ENCODE measurements around the gene PRKN.

The PRKN gene

DNA sequence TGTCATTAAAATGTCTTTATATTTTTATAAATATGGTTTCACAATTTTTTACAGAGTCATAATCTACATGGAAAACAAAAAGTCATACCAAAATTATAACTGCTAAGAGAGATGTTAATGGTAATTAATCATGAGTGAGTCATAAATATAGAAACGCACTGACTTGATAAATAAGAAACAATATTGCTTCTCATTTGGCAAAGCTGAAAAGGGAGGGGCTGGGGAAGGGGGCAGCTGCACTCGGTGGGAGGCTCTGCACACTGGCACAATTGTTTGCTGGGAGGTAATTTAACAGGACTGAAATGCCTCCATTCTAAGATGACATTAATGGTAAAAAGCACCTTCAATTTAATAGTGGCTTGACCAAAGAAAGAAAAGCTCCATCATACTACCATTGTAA, 1320.5 kb downstream of the PRKN start:
- Histone ChIP-seq H4K20me1 (ENCODE audit: insufficient read depth, low read length) (no peaks in the 10 kb centered on the region), H3K9me2 (ENCODE audit: low read depth, low read length) (no peaks in the 10 kb centered on the region), H3F3A (ENCODE audit: insufficient read depth, low read length) (no peaks in the 10 kb centered on the region), H3K4me1 (ENCODE audit: insufficient read depth, low read length, severe bottlenecking) (no peaks in the 10 kb centered on the region), H3K9me3 (ENCODE audit: low read length) (no peaks in the 10 kb centered on the region), H2AFZ (ENCODE audit: low read length) (no peak overlapping the region), H3K79me2 (ENCODE audit: insufficient read depth, low read length) (no peaks in the 10 kb centered on the region), H3K4me3 (ENCODE audit: low read depth, low read length, poor library complexity, severe bottlenecking) (no peak overlapping the region), H3K4me2 (ENCODE audit: low read length) (no peak overlapping the region), H3K9ac (ENCODE audit: low read length) (no peak overlapping the region), H3K27ac (ENCODE audit: low read depth, low read length, poor library complexity, severe bottlenecking) (no peak overlapping the region), H3K27me3 (ENCODE audit: insufficient read depth, low read length) (no peaks in the 10 kb centered on the region), H3K36me3 (ENCODE audit: insufficient read depth, low read length) (no peaks in the 10 kb centered on the region)
- TF ChIP-seq EZH2 (IDR thresholded peaks at IDR 0.05; ENCODE audit: borderline replicate concordance, low read length), result no peak
- TF ChIP-seq, protein P1, sequence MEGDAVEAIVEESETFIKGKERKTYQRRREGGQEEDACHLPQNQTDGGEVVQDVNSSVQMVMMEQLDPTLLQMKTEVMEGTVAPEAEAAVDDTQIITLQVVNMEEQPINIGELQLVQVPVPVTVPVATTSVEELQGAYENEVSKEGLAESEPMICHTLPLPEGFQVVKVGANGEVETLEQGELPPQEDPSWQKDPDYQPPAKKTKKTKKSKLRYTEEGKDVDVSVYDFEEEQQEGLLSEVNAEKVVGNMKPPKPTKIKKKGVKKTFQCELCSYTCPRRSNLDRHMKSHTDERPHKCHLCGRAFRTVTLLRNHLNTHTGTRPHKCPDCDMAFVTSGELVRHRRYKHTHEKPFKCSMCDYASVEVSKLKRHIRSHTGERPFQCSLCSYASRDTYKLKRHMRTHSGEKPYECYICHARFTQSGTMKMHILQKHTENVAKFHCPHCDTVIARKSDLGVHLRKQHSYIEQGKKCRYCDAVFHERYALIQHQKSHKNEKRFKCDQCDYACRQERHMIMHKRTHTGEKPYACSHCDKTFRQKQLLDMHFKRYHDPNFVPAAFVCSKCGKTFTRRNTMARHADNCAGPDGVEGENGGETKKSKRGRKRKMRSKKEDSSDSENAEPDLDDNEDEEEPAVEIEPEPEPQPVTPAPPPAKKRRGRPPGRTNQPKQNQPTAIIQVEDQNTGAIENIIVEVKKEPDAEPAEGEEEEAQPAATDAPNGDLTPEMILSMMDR (IDR thresholded peaks at IDR 0.05; ENCODE audit: low read length), result no peak

- Histone ChIP-seq H2AFZ (ENCODE audit: low read length) (no peak overlapping the region), H3K4me1 (ENCODE audit: insufficient read depth, low read length, severe bottlenecking) (no peaks in the 10 kb centered on the region)
- no peak for TF ChIP-seq EZH2 (IDR thresholded peaks at IDR 0.05; ENCODE audit: borderline replicate concordance, low read length)
- TF ChIP-seq, protein P1 (IDR thresholded peaks at IDR 0.05; ENCODE audit: low read length), result no peak
Measured at GRCh38 chr6:161406646-161407045, 1320.9 kb downstream of the PRKN start.

GRCh38 chr6:161405418-161405817, 1322.1 kb downstream of the PRKN start:
- H3F3A ChIP-seq (ENCODE audit: insufficient read depth, low read length), result no peaks in the 10 kb centered on the region
- no peak overlapping the region for H3K4me3 ChIP-seq (ENCODE audit: low read depth, low read length, poor library complexity, severe bottlenecking)
- H2AFZ ChIP-seq (ENCODE audit: low read length), result no peak overlapping the region
- H3K79me2 ChIP-seq (ENCODE audit: insufficient read depth, low read length), result no peaks in the 10 kb centered on the region
- H3K9me3 ChIP-seq (ENCODE audit: low read length), result no peaks in the 10 kb centered on the region
- no peak for TF ChIP-seq EZH2 (IDR thresholded peaks at IDR 0.05; ENCODE audit: borderline replicate concordance, low read length)
- H3K9me2 ChIP-seq (ENCODE audit: low read depth, low read length), result no peaks in the 10 kb centered on the region
- no peak overlapping the region for H3K9ac ChIP-seq (ENCODE audit: low read length)
- no peak overlapping the region for H3K27ac ChIP-seq (ENCODE audit: low read depth, low read length, poor library complexity, severe bottlenecking)
- H3K36me3 ChIP-seq (ENCODE audit: insufficient read depth, low read length), result no peaks in the 10 kb centered on the region
- H3K4me1 ChIP-seq (ENCODE audit: insufficient read depth, low read length, severe bottlenecking), result no peaks in the 10 kb centered on the region
- H4K20me1 ChIP-seq (ENCODE audit: insufficient read depth, low read length), result no peaks in the 10 kb centered on the region
- no peaks in the 10 kb centered on the region for H3K27me3 ChIP-seq (ENCODE audit: insufficient read depth, low read length)
- no peak overlapping the region for H3K4me2 ChIP-seq (ENCODE audit: low read length)

More at GRCh38 chr6:161406646-161407045, 1320.9 kb downstream of the PRKN start:
- Histone ChIP-seq H3K4me3 (ENCODE audit: low read depth, low read length, poor library complexity, severe bottlenecking) (no peak overlapping the region), H3K79me2 (ENCODE audit: insufficient read depth, low read length) (no peaks in the 10 kb centered on the region), H3F3A (ENCODE audit: insufficient read depth, low read length) (no peaks in the 10 kb centered on the region), H3K27me3 (ENCODE audit: insufficient read depth, low read length) (no peaks in the 10 kb centered on the region), H3K9me2 (ENCODE audit: low read depth, low read length) (no peaks in the 10 kb centered on the region), H3K27ac (ENCODE audit: low read depth, low read length, poor library complexity, severe bottlenecking) (no peak overlapping the region), H4K20me1 (ENCODE audit: insufficient read depth, low read length) (no peaks in the 10 kb centered on the region), H3K9ac (ENCODE audit: low read length) (no peak overlapping the region), H3K9me3 (ENCODE audit: low read length) (no peaks in the 10 kb centered on the region), H3K36me3 (ENCODE audit: insufficient read depth, low read length) (no peaks in the 10 kb centered on the region), H3K4me2 (ENCODE audit: low read length) (no peak overlapping the region)

DNA sequence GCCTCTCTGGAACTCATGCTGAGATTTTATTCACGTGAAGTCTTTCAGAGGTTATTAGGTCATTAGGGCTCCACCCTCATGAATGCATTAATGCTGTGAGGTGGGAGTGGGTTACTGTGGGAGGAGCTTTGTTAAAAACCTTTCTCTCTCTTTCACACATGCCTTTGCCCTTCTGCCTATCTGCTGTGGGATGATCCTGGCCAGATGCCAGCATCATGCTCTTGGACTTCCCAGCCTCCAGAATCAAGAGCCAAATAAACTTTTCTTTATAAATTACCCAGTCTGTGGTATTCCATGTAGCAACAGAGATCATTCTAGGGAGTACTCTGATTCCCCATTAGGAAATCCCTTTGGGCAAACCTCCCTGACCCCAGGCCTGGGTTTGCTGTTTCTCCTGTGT, 1323.8 kb downstream of the PRKN start:
- no peak overlapping the region for H3K4me3 ChIP-seq (ENCODE audit: low read depth, low read length, poor library complexity, severe bottlenecking)

More for the DNA sequence above, 1323.8 kb downstream of the PRKN start:
- no peaks in the 10 kb centered on the region for H3K79me2 ChIP-seq (ENCODE audit: insufficient read depth, low read length)
- no peaks in the 10 kb centered on the region for H3K36me3 ChIP-seq (ENCODE audit: insufficient read depth, low read length)
- H3K9ac ChIP-seq (ENCODE audit: low read length), result no peak overlapping the region
- H3K9me2 ChIP-seq (ENCODE audit: low read depth, low read length), result no peaks in the 10 kb centered on the region
- H3K9me3 ChIP-seq (ENCODE audit: low read length), result no peaks in the 10 kb centered on the region
- H3K4me1 ChIP-seq (ENCODE audit: insufficient read depth, low read length, severe bottlenecking), result no peaks in the 10 kb centered on the region
- no peak for TF ChIP-seq EZH2 (IDR thresholded peaks at IDR 0.05; ENCODE audit: borderline replicate concordance, low read length)
- TF ChIP-seq, protein P1 (IDR thresholded peaks at IDR 0.05; ENCODE audit: low read length), result no peak
- no peaks in the 10 kb centered on the region for H3F3A ChIP-seq (ENCODE audit: insufficient read depth, low read length)
- no peak overlapping the region for H3K27ac ChIP-seq (ENCODE audit: low read depth, low read length, poor library complexity, severe bottlenecking)
- H4K20me1 ChIP-seq (ENCODE audit: insufficient read depth, low read length), result no peaks in the 10 kb centered on the region
- H2AFZ ChIP-seq (ENCODE audit: low read length), result no peak overlapping the region
- H3K27me3 ChIP-seq (ENCODE audit: insufficient read depth, low read length), result no peaks in the 10 kb centered on the region
- H3K4me2 ChIP-seq (ENCODE audit: low read length), result no peak overlapping the region

Measured in OCI-LY1 (cell line).